NCI-H128 (cell line): ENCODE results near the gene KRTAP12-3.

ENCODE experiments used
- DNase-seq: peaks from one replicate; lab custom pipeline; 2025; ENCODE audit not compliant: unreplicated experiment; lab: John Stamatoyannopoulos, UW

Gene KRTAP12-3

DNA sequence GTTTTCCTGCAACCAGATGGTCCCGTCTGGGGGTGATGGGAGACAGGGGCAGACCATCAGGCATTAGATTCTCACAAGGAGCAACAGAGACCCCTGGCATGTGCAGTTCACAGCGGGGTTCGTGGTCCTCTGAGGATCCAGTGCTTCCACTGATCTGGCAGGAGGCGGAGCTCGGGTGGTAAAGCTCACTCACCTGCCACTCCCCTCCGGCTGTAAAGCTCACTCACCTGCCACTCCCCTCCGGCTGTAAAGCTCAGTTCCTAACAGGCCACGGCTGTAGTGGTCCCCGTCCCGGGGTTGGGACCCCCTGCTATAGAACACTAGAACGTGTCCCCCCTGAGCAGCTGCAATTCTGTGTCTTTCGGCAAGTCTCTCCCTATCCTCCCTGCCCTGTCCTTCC lies 43.8 kb downstream of the KRTAP12-3 start:
- DNase-seq = no peak

DNA sequence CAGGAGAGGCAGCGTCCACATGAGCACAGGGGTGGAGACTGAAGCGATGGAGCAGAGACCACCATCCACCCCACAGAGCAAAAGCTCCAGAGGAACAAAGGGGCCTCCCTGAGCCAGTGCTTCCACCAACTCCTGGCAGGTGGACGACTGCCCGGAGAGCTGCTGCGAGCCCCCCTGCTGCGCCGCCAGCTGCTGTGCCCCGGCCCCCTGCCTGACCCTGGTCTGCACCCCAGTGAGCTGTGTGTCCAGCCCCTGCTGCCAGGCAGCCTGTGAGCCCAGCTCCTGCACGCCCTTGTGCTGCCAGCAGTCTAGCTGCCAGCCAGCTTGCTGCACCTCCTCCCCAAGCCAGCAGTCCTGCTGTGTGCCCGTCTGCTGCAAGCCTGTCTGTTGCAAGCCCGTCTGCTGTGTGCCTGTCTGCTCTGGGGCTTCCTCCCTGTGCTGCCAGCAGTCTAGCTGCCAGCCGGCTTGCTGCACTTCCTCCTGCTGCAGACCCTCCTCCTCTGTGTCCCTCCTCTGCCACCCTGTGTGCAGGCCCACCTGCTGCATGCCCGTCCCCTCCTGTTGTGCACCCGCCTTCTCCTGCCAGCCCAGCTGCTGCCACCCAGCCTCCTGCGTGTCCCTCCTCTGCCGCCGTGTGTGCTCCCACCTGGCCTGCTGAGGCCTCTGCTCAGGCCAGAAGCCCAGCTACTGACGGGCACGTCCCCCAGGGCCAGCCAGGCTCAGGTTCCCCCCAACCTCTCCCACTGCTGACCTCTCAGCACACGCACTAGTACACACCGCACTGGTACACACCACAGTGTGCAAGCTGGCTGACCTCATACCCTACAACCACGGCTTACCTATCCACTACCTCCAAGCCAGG lies 44.6 kb downstream of the KRTAP12-3 start:
- DNase-seq = no peak

DNA sequence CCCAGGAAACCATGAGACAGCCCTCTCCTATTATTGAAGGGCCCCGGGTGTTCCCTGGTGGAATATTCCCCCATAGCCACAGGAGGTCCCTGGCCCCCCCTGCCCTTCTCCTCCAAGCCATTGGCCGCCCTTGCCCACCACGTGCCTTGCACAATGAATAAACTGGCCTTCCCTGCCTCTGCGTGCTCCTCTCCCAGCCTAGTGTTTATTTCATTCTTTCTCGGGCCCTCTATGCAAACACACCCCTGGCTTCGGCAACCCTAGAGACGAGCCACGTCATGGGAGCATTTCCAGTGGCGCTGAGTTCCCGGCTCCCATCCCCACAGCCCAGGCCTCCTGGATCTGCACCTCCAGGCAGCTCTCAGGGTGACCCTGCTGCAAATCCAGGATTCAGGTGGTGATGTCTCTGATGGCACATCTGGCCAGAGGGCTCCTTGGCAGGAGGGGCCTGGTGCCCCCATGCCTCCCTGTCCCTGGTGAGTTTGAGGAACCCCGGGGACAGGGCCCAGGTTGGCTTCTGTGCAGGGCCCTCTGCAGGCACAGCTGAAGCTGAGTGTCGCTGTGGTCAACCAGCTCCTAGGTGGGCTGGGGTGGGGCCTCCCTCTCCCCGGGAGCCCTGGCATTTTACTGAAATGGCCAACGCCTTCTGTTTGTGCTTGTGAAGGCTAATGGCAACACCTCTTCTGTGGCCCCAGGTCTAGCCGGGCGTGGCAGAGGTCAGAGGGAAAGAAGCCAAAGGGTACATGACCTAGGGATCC lies 45.4 kb downstream of the KRTAP12-3 start:
- no peak for DNase-seq

DNA sequence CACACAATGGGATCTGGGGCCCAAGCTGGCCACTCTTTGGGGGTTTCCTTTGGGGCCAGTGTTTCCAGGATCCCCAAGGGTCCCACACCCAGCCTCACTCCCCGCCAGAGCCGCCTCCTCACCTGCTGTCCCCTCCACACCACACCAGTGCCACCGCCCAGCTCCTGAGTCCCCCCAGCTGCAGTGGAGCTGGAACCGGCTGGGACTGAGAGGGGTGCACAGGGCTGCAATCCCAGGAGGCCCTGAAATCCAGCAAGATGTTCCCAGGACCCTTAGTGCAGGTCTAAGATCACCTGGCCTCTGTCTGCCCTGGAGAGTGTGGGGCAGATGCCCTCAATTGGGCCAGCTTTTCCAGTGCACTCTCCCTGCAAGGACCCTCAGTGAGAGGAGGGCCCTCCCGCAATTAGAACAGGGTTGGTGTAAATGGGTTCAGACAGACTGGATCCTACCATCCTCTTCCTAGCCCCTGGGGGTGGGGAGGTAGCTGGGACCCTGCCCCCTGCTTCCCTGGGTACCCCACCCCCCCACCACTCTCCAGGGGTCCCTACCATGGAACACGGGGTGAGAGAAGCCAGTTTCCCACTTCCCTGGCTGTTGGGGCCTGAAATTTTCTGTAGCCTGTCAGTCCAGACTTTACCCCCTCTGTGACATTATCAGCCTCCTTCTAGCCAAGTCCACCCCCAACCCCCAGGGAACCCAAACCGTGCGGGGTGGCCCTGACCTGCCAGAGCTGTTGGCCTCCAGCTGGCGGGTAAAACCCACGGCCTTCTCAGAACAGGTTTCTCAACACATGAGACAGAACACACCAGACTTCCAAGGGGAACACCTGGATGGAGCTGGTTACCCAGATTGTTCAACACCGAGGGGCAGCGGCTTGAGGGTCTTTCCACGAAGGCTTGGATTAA lies 46.3 kb downstream of the KRTAP12-3 start:
- DNase-seq = no peak

DNA sequence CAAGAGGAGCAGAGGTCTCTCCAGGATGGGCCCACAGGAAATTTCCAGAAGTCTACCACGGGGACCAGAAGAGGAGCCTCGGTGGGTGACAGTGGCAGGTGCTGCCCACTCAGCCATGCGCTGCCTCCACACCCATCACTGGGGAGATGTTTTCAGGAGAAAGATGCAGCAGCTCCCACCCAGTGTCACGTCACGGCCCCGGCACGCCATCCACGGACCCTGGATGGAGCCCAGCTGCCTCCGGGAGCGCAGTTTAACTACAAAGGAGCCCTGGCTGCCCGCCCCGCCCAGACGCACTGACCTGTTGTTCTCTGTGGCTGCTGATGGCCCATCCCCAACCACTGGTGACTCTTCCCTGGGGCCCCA lies 46.9 kb downstream of the KRTAP12-3 start:
- no peak for DNase-seq

DNA sequence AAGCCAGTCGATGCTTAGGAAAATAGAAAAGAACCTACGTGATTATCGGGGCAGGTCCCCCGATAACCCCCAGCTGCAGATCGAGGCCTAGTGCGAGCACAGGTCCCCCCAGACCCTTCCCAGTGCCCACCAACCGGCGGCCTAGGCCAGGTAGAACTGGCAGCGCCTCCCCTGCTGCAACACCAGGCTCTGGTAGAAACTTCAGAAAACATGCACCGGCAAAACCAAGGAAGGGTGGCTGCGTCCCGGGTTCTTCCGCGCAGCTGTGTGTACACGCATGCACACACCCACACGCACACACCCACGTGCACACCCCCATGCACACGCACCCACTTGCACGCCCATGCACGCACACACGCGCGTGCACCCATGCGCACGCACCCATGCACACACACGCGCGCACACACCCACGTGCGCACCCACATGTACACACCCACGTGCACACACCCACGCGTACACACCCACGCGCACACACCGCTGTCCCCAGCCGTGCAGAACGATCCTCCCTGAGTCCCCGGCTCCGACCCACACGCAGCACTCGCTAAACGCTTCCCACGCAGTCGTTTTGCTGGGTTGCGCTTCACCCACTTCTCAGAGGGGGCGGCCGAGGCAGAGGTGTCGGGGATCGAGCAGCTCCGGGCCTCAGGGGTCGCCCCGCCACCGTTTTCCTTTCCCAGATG lies 48.4 kb downstream of the KRTAP12-3 start:
- DNase-seq = no peak

DNA sequence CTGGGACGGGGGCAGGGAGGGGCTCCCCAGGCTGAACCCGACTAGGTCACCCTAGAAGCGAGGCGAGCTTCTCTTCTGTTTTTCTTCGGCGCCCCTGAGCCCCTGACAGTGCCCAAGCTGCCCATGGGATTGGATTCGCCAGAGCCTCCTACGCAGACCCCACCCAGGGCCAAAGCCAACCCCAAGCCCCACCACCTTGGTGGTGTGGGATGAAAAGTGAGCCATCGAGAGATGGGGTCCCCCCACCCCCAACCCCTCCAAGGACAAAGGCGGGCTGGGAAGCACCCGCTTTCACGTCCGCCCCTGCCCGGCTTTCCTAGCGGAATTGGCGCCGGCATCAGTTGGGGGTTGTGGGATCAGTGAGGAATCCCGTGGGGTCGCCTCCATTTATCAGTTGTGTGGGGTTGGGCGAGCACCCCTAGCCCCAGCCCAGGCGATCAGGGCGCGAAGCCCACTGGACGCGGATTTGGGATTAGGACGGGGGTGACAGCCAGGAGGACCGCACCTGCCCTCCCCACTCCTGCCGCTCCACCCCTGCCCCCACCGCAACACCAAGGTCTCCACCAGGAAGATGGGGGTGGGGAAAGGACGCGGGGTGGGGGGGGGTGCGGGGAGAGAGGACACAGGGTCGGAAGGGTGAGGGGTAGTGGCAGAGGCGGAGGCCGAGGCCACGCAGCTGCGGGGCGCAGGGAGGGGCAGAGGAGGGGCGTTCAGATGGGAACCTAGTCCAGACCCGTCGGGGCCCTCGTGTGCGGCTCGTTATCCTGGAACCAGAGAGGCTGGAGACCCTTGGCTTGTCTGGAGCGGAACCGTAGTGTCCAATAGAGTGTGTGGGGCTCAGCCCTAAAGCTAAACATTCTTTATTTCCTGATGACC lies 49.2 kb downstream of the KRTAP12-3 start:
- no peak for DNase-seq
